ENCODE results near the gene NBAS.

Gene NBAS

GRCh38 chr2:15241929-15242328 is 319.2 kb downstream of the NBAS start (continued):
- TF ChIP-seq ZNF174 (tag by site-specific recombination; IDR thresholded peaks at IDR 0.05), result no peak
- TF ChIP-seq KLF9 (tag by site-specific recombination; IDR thresholded peaks at IDR 0.05; ENCODE audit: low read depth), result no peak
- TF ChIP-seq ZNF341 (tag by site-specific recombination; IDR thresholded peaks at IDR 0.05; ENCODE audit: low read depth), result no peak
- no peak for TF ChIP-seq ZNF350 (tag by site-specific recombination; IDR thresholded peaks at IDR 0.05)
- TF ChIP-seq ZNF398 (tag by site-specific recombination; IDR thresholded peaks at IDR 0.05), result no peak
- no peak for TF ChIP-seq ZNF837 (tag by site-specific recombination; IDR thresholded peaks at IDR 0.05)
- TF ChIP-seq IKZF3 (tag by site-specific recombination; IDR thresholded peaks at IDR 0.05), result no peak
- no peak for TF ChIP-seq TSHZ1 (tag by site-specific recombination; IDR thresholded peaks at IDR 0.05; ENCODE audit: borderline replicate concordance)
- no peak for TF ChIP-seq ZNF394 (tag by site-specific recombination; IDR thresholded peaks at IDR 0.05; ENCODE audit: borderline replicate concordance)

GRCh38 chr2:15241201-15241600 is 319.9 kb downstream of the NBAS start:
- CTCF ChIA-PET, result no interaction called here
- H3K4me1 ChIP-seq (ENCODE audit: control insufficient read depth, insufficient read depth, low read length), result peaks cover 18% of the 10 kb centered on the region
- TF ChIP-seq ZNF184 (tag by site-specific recombination; IDR thresholded peaks at IDR 0.05), result no peak
- TF ChIP-seq ZBTB8A (tag by site-specific recombination; IDR thresholded peaks at IDR 0.05), result no peak
- no peak for TF ChIP-seq ZNF670 (tag by site-specific recombination; IDR thresholded peaks at IDR 0.05; ENCODE audit: low read depth)
- no peak for TF ChIP-seq ZNF341 (tag by site-specific recombination; IDR thresholded peaks at IDR 0.05; ENCODE audit: low read depth)
- POLR2A ChIA-PET, result no interaction called here
- H3K36me3 ChIP-seq (ENCODE audit: control insufficient read depth in 2 of 2, insufficient read depth in 1 of 2, low read length in 2 of 2), result no peaks in the 10 kb centered on the region
- H3K9me3 ChIP-seq (ENCODE audit: control insufficient read depth, insufficient read depth, low read depth, low read length), result no peaks in the 10 kb centered on the region
- no peak overlapping the region for H3K27ac ChIP-seq (ENCODE audit: extremely low read depth, low read depth, low read length)
- no peak overlapping the region for H3K4me3 ChIP-seq (ENCODE audit: low read depth, low read length)

- H3K4me3 ChIP-seq (ENCODE audit: low read depth, low read length), result no peak overlapping the region
- H3K9me3 ChIP-seq (ENCODE audit: control insufficient read depth, insufficient read depth, low read depth, low read length), result no peaks in the 10 kb centered on the region
- ChIA-PET CTCF (interaction anchor here (0.6 kb wide), 1 partner anchor 1108 kb away, joined by 3 read pairs; no protein-coding TSS in a partner anchor), POLR2A (no interaction called here)
- no peaks in the 10 kb centered on the region for H3K36me3 ChIP-seq (ENCODE audit: control insufficient read depth in 2 of 2, insufficient read depth in 1 of 2, low read length in 2 of 2)
- peaks cover 11% of the 10 kb centered on the region for H3K4me1 ChIP-seq (ENCODE audit: control insufficient read depth, insufficient read depth, low read length)
- TF ChIP-seq ZNF837 (tag by site-specific recombination; IDR thresholded peaks at IDR 0.05) (no peak), ZNF610 (tag by site-specific recombination; IDR thresholded peaks at IDR 0.05; ENCODE audit: borderline replicate concordance) (no peak), ZNF423 (tag by site-specific recombination; IDR thresholded peaks at IDR 0.05) (no peak)
- H3K27ac ChIP-seq (ENCODE audit: extremely low read depth, low read depth, low read length), result no peak overlapping the region
Observed at GRCh38 chr2:15238028-15238427, 323.1 kb downstream of the NBAS start.

- Histone ChIP-seq H3K9me3 (ENCODE audit: control insufficient read depth, insufficient read depth, low read depth, low read length) (no peaks in the 10 kb centered on the region; the same call in 1 of the 2 replicates), H3K4me1 (ENCODE audit: control insufficient read depth, insufficient read depth, low read length) (no peaks in the 10 kb centered on the region), H3K27ac (ENCODE audit: extremely low read depth, low read depth, low read length) (no peak overlapping the region), H3K4me3 (ENCODE audit: low read depth, low read length) (no peak overlapping the region), H3K36me3 (ENCODE audit: control insufficient read depth in 2 of 2, insufficient read depth in 1 of 2, low read length in 2 of 2) (peaks cover 0 to 4% of the 10 kb centered on the region in 2 experiments; a peak in 2 of 3 replicates)
- ChIA-PET POLR2A (no interaction called here), CTCF (interaction anchor here (0.7 to 0.8 kb wide), 2 partner anchors 12 to 52 kb away, joined by 3 read pairs; no protein-coding TSS in a partner anchor)
- no peak for TF ChIP-seq ZNF621 (tag by site-specific recombination; IDR thresholded peaks at IDR 0.05)
- no peak for TF ChIP-seq ZNF121 (tag by site-specific recombination; IDR thresholded peaks at IDR 0.05)
- no peak for TF ChIP-seq ZNF18 (tag by site-specific recombination; IDR thresholded peaks at IDR 0.05)
- no peak for TF ChIP-seq ZNF48 (tag by site-specific recombination; IDR thresholded peaks at IDR 0.05)
- no peak for TF ChIP-seq ZNF112 (tag by site-specific recombination; IDR thresholded peaks at IDR 0.05)
- TF ChIP-seq ZNF354C (tag by site-specific recombination; IDR thresholded peaks at IDR 0.05; ENCODE audit: borderline replicate concordance, low read depth), result no peak
- TF ChIP-seq ZNF707 (tag by site-specific recombination; IDR thresholded peaks at IDR 0.05), result no peak
- no peak for TF ChIP-seq ZNF214 (tag by site-specific recombination; IDR thresholded peaks at IDR 0.05; ENCODE audit: borderline replicate concordance)
- no peak for TF ChIP-seq PRDM1 (tag by site-specific recombination; IDR thresholded peaks at IDR 0.05)
- no peak for TF ChIP-seq ZNF791 (tag by site-specific recombination; IDR thresholded peaks at IDR 0.05)
Observed at GRCh38 chr2:15230599-15231192, 330.4 kb downstream of the NBAS start.
